GM23248 (cell line): ENCODE data around the gene SOX8. TPM values are rescaled to one million over a fixed set of nuclear protein-coding genes. Genes with fewer than 3 reads are reported as not detected.

Source experiments
- DNase-seq: peaks from one replicate; pipeline ENCODE4 v3.0.0-alpha.2; 2015
- H2AFZ ChIP-seq: fragments of 200-600 bp; sonication (generic); 2 replicates; pipeline ENCODE4 v1.6.1; 2016; ENCODE audit warnings: antibody characterized with exemption
- H3F3A ChIP-seq: fragments of 200-600 bp; sonication (generic); 2 replicates; pipeline ENCODE4 v1.6.1; 2016; ENCODE audit warnings: mild to moderate bottlenecking, antibody characterized with exemption, mixed run types; ENCODE audit not compliant: insufficient read depth
- H3K27ac ChIP-seq: fragments of 200-600 bp; sonication (generic); 2 replicates; pipeline ENCODE4 v1.5.1; 2016; ENCODE audit warnings: mild to moderate bottlenecking
- H3K27me3 ChIP-seq: fragments of 200-600 bp; sonication (generic); replicated peaks from 2 replicates; pipeline ENCODE4 v1.6.1; 2016; ENCODE audit warnings: mild to moderate bottlenecking; ENCODE audit not compliant: insufficient read depth
- H3K36me3 ChIP-seq: fragments of 200-600 bp; sonication (generic); 2 replicates; pipeline ENCODE4 v1.6.1; 2016; ENCODE audit warnings: low read depth, mild to moderate bottlenecking
- H3K4me1 ChIP-seq: fragments of 200-600 bp; sonication (generic); 2 replicates; pipeline ENCODE4 v1.6.1; 2016; ENCODE audit warnings: mild to moderate bottlenecking; ENCODE audit not compliant: insufficient read depth
- H3K4me2 ChIP-seq: fragments of 200-600 bp; sonication (generic); one replicate; pipeline ENCODE4 v1.6.1; 2016; ENCODE audit warnings: mild to moderate bottlenecking; ENCODE audit not compliant: unreplicated experiment
- H3K4me3 ChIP-seq: fragments of 200-600 bp; sonication (generic); 2 replicates; pipeline ENCODE4 v1.5.1; 2016; ENCODE audit warnings: mild to moderate bottlenecking
- H3K79me2 ChIP-seq: fragments of 200-600 bp; sonication (generic); 2 replicates; pipeline ENCODE4 v1.6.1; 2016; ENCODE audit warnings: mild to moderate bottlenecking; ENCODE audit not compliant: insufficient read depth
- H3K9ac ChIP-seq: fragments of 200-600 bp; sonication (generic); 2 replicates; pipeline ENCODE4 v1.6.1; 2016; ENCODE audit warnings: mild to moderate bottlenecking
- H3K9me2 ChIP-seq: fragments of 200-600 bp; sonication (generic); 2 replicates; pipeline ENCODE4 v1.6.1; 2016; ENCODE audit warnings: mixed run types, mild to moderate bottlenecking, moderate library complexity; ENCODE audit not compliant: insufficient read depth
- H3K9me3 ChIP-seq: fragments of 200-600 bp; sonication (generic); one replicate; pipeline ENCODE4 v1.6.1; 2017; ENCODE audit warnings: low read depth
- H4K20me1 ChIP-seq: fragments of 200-600 bp; sonication (generic); 2 replicates; pipeline ENCODE4 v1.6.0; 2016; ENCODE audit not compliant: insufficient read depth
- EZH2 ChIP-seq: fragments of 200-600 bp; sonication (generic); IDR thresholded peaks from 2 replicates; pipeline ENCODE4 v1.6.1; 2018; ENCODE audit warnings: antibody characterized with exemption, mild to moderate bottlenecking; ENCODE audit not compliant: insufficient read depth, poor library complexity, severe bottlenecking
- EZH2phosphoT487 ChIP-seq: fragments of 200-600 bp; sonication (generic); IDR thresholded peaks from 2 replicates; pipeline ENCODE4 v1.6.1; 2018; ENCODE audit warnings: antibody characterized with exemption, moderate library complexity, mild to moderate bottlenecking, low read depth; ENCODE audit not compliant: insufficient read depth
- WGBS, 2 experiments: methylation state at CpG; one replicate each; pipeline ENCODE4 v1.1.6; 2015 to 2017; ENCODE audit warnings: low lambda C conversion rate in 2 of 2, low coverage in 1 of 2; ENCODE audit errors: missing lambda C conversion rate in 2 of 2; 5-methylcytosine and 5-hydroxymethylcytosine counted together
- in situ Hi-C: fragments of 300-500 bp; cut with MboI; formaldehyde crosslinking; loops from 2 replicates; pipeline ENCODE4 v1.15.0; 2020
- polyA plus RNA-seq: library from polyadenylated mRNA; unstranded; fragments of >200 nt; fragmentation: Nextera tagmentation; extraction: Ambion mirVana; gene quantifications from 2 replicates; pipeline ENCODE4 v1.2.1, GENCODE V29; 2016
- total RNA-seq: library from RNA; depleted of rRNA; stranded (reverse); fragments of >200 nt; shearing (Covaris generic); gene quantifications from 2 replicates; pipeline ENCODE4 v1.2.3, GENCODE V29; 2014

Gene SOX8
- total and polyA plus RNA-seq, 2 experiments from 2014 or later, result 0.15 to 0.43 TPM

DNA sequence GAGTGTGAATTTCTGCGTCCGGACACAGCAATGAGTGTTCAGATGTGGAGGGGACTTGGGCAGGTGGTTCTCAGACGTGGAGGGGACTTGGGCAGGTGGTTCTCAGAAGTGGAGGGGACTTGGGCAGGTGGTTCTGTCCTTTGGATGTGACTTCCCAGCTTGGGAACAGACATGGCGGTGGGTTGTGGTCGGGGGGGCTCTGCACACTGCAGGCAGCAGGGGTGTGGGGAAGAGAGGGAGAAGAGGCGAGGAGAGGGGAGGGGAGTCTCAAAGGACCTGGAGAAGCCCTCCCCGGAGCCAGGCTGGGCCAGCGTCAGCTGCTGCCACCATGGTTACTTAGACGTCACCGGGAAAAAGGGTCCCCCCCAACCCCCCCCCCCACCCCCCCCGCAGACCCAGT is 9.8 kb downstream of the SOX8 start:
- Histone ChIP-seq H4K20me1 (no peaks in the 10 kb centered on the region), H3K9me3 (no peaks in the 10 kb centered on the region), H3K27me3 (peaks cover 4% of the 10 kb centered on the region; the same call in 1 of the 2 replicates), H3K4me3 (no peak overlapping the region), H3K4me1 (no peaks in the 10 kb centered on the region), H3K4me2 (no peak overlapping the region), H3K9ac (no peak overlapping the region), H3K9me2 (no peaks in the 10 kb centered on the region), H3K79me2 (no peaks in the 10 kb centered on the region), H3F3A (no peaks in the 10 kb centered on the region), H2AFZ (no peak overlapping the region), H3K36me3 (no peaks in the 10 kb centered on the region), H3K27ac (no peak overlapping the region)
- TF ChIP-seq EZH2phosphoT487 (no peak), EZH2 (no peak)
- 46 to 61% methylated on average over 5 to 11 of the region's 11 CpGs for WGBS, 2 experiments
- in situ Hi-C loops, result no loop called here
- no peak for DNase-seq

DNA sequence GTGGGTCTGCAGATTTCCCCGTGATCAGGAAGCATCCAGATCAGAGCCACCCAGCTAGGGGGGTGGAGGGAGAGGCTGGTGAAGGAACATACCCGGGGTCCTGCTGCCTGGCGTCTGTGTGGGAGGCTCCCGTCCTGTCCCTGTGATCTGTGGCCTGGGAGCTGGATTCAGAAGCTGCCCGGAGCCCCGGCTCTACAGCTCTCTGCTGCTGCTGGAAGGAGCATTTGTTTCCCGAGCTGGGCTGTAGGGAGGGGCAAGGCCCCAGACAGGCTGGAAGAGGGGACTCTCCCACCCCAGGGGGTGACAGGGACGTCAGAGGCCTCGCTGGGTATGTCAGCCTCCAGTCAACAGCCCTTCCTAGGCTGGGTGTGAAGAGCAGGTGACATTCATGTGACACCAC is 10.2 kb downstream of the SOX8 start:
- Histone ChIP-seq H3K27ac (no peak overlapping the region), H3K79me2 (no peaks in the 10 kb centered on the region), H3K4me1 (no peaks in the 10 kb centered on the region), H3K27me3 (peaks cover 4% of the 10 kb centered on the region; the same call in 1 of the 2 replicates), H3K4me3 (no peak overlapping the region), H3K4me2 (no peak overlapping the region), H3K9ac (no peak overlapping the region), H3K36me3 (no peaks in the 10 kb centered on the region), H3K9me2 (no peaks in the 10 kb centered on the region), H3K9me3 (no peaks in the 10 kb centered on the region), H3F3A (no peaks in the 10 kb centered on the region), H2AFZ (no peak overlapping the region), H4K20me1 (no peaks in the 10 kb centered on the region)
- in situ Hi-C loops, result no loop called here
- DNase-seq, result no peak
- no peak for TF ChIP-seq EZH2phosphoT487
- no peak for TF ChIP-seq EZH2
- 31 to 42% methylated on average over 8 to 9 of the region's 9 CpGs for WGBS, 2 experiments

DNA sequence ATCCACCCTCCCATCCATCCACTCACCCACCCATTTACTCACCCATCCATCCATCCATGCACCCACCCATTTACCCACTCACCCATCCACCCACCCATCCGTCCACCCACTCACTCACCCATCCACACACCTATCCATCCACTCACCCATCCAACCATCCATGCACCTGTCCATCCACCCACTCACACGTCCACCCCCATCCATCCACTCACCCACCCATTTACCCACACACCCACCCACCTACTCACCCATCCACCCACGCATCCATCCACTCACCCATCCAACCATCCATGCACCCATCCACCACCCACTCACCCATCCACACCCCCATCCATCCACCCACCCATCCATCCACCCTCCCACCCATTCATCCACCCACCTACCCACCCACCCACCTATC is 12.2 kb downstream of the SOX8 start:
- no peak for TF ChIP-seq EZH2
- no peak for TF ChIP-seq EZH2phosphoT487
- peaks cover 7% of the 10 kb centered on the region for H3K27me3 ChIP-seq
- H3K4me2 ChIP-seq, result no peak overlapping the region
- H4K20me1 ChIP-seq, result no peaks in the 10 kb centered on the region
- no peaks in the 10 kb centered on the region for H3K9me2 ChIP-seq
- DNase-seq, result no peak
- no peaks in the 10 kb centered on the region for H3K9me3 ChIP-seq
- H3K4me1 ChIP-seq, result no peaks in the 10 kb centered on the region
- in situ Hi-C loops, result no loop called here
- H3K9ac ChIP-seq, result no peak overlapping the region
- H2AFZ ChIP-seq, result no peak overlapping the region
- H3F3A ChIP-seq, result no peaks in the 10 kb centered on the region
- H3K36me3 ChIP-seq, result no peaks in the 10 kb centered on the region
- WGBS, 2 experiments, result 56% methylated on average over 3 of the region's 3 CpGs; no CpG with 5 or more reads in 1 of the 2 experiments
- H3K79me2 ChIP-seq, result no peaks in the 10 kb centered on the region
- no peak overlapping the region for H3K27ac ChIP-seq
- H3K4me3 ChIP-seq, result no peak overlapping the region

DNA sequence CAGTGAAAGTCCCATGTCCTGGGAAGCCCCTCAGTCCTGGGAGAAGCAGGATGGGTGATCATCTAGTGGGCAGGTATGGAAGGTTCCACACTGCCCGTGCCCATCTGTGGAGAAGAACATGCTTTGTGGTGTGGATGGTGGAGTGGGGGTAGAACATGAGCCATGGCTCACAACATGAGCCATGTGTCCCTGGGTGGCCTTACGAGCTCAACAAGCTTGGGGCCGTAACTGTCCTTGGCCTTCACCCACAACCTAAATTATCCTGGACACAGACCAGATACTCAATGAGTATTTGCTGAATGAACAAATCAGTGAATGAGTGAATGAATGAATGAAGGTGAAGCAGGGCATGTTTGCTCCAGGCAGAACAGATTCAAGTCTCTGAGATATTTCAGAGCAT is 13.5 kb downstream of the SOX8 start:
- Histone ChIP-seq H3K4me3 (no peak overlapping the region), H3K9me3 (no peaks in the 10 kb centered on the region), H4K20me1 (no peaks in the 10 kb centered on the region), H3K4me1 (no peaks in the 10 kb centered on the region), H3K9me2 (no peaks in the 10 kb centered on the region), H3K36me3 (no peaks in the 10 kb centered on the region), H3K4me2 (no peak overlapping the region), H2AFZ (no peak overlapping the region), H3F3A (no peaks in the 10 kb centered on the region), H3K9ac (no peak overlapping the region), H3K27ac (no peak overlapping the region), H3K27me3 (peaks cover 15% of the 10 kb centered on the region), H3K79me2 (no peaks in the 10 kb centered on the region)
- TF ChIP-seq EZH2 (no peak), EZH2phosphoT487 (no peak)
- DNase-seq, result peak; percentile 48
- in situ Hi-C loops, result no loop called here
- WGBS, 2 experiments, result 53 to 55% methylated on average over 3 of the region's 3 CpGs

DNA sequence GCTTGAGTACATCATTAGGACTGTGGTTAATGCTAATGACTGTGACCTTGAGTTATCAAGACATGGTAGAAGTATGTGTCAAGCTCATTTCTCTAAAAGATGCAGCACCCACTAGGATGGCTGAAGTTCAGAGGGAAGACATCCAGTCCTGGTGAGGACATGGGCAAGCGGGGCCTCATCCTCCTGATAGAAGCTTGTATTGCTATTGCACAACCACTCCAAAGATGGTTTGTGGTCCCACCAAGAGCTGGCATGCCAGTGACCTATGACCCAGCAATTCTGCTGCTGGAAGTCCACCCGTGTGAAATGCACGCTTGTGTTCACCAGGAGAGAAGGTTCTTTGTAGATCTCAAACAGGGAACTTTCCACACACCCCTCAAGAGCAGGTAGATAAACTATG is 14.2 kb downstream of the SOX8 start:
- H3K27me3 ChIP-seq, result peaks cover 15% of the 10 kb centered on the region

More for the DNA sequence above, 14.2 kb downstream of the SOX8 start:
- H3K9me2 ChIP-seq, result no peaks in the 10 kb centered on the region
- no peaks in the 10 kb centered on the region for H4K20me1 ChIP-seq
- H3K4me2 ChIP-seq, result no peak overlapping the region
- H3K9me3 ChIP-seq, result no peaks in the 10 kb centered on the region
- H3K27ac ChIP-seq, result no peak overlapping the region
- no peak overlapping the region for H2AFZ ChIP-seq
- H3F3A ChIP-seq, result no peaks in the 10 kb centered on the region
- TF ChIP-seq EZH2phosphoT487, result no peak
- TF ChIP-seq EZH2, result no peak
- no peak overlapping the region for H3K4me3 ChIP-seq
- no peaks in the 10 kb centered on the region for H3K79me2 ChIP-seq
- H3K36me3 ChIP-seq, result no peaks in the 10 kb centered on the region
- no peak for DNase-seq
- WGBS, 2 experiments, result 69 to 86% methylated on average over 3 of the region's 3 CpGs
- no peak overlapping the region for H3K9ac ChIP-seq
- no peaks in the 10 kb centered on the region for H3K4me1 ChIP-seq
- in situ Hi-C loops, result no loop called here
